Measurements from ENCODE around the gene DPM1.

DPM1 gene

DNA sequence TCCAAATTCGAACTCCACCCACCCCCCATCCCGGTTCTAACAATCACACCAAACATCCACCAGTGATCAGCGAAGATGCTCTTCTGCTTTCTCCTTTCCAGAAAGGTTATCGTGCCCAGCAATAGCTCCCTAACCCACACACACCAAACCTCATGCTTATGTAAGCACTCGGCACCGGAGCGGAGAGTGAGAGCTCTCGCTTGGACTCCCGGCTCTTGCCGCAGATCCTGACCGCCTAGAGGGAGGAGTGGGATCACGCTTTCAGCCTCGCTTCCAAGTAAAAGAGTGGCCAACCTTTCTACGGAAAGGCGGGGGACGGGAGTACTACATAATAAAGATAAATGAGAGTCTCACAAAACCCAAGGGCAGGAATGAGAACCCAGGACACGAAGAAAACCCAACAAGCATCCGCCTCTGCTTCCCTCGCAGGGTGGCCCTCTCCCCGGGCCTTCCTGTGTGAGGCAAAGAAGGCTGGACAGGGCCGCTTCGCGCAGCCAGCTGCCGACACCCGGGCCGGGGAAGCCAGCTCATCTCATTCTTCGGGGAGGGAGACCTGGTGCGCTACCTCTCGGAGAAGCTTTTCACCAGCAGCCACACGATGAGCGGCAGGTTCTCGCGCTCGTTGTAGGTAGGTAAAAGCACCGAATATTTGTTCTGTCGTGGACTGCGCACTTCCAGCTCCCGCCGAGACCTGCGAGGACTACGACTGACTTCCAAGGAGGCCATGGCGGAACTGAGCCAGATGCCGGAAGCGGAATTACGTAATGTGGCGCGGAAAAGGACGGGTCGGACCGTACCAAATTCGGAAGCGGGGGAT, at the start of gene DPM1:
Gene DPM1, minus strand, starts transcription at position 735 of the 817 bp plus-strand sequence. Its CDS starts 9 bp downstream, at position 726.
- DNase-seq, result no peak

DNA sequence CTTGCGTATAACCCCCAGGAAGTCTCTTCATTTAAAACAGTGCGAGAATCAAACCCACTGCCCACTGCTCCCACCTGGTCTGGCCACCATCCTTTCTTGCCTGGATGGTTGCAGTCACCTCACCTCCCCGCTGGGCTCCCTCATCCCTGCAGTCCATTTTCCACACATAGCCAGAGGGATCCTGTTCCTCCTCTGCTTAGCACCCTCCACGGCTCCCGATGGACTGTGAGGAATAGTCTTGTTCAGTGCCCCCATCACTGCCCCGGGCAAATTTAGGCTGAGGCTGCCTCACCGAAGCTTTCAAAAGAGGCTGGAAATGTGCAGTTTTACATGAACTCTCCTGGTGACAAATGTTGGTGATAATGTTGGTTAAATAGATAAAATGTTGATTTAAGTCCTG, 46.9 kb upstream of the DPM1 start:
- no peak for DNase-seq

DNA sequence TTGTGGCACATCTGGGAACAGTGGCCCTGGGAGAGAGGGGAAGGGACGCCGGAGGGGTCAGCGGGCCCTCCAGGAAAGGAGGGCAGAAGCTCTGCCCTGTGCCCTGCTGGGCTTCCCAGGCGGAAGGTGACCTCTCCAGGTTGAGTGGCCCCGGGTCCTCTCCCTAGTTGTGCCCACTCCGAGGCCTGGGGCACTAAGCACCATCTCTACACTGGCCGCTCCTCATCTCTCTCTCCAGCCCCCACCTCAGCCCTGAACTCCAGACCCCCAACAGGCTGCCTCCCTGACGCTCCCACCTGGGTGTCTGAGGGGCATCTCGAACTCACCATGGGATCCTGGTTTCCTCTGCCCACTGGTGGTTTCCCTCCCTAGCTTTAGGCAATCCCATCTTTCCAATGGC, 46.4 kb upstream of the DPM1 start:
- no peak for DNase-seq

GRCh38 chr20:51004305-51004727, 46.0 kb upstream of the DPM1 start:
- DNase-seq, result no peak

DNA sequence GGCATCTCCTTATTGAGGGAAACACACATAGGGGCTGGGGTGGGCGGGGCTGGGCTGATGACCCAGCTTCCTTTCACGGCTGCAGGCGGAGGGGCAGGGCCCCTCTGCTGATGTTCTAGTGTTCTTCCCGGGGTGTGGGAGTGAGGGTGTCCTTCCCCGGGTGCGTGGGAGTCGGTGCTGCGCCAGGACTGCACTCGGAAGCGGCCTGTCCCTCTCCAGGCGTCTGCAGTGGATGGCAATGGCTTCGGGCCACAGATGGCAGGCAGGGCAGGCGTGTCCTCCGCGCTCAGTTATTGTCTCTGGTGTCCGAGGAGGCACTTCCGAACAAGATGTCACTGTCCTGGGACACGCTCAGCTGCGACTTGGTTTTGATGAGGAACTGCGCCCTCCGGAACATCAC, 45.4 kb upstream of the DPM1 start:
- no peak for DNase-seq

DNA sequence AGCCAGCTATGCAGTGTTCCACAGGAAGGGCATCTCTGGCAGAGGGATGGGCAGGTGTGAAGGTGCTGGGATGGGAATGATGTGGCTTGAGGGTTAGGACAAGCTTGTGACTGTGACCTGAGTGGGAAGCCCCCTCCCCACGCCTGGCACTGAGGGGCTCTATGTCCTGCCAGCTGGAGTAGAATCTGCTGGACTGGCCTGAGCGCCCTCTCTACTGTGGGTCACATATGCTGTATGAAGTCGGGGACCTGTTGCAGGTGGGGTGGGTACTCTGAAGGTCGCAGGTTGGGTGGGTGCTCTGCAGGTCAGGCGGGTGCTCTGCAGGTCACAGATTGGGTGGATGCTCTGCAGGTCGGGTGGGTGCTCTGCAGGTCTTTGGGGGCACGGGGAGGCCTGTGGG, 44.3 kb upstream of the DPM1 start:
- no peak for DNase-seq

DNA sequence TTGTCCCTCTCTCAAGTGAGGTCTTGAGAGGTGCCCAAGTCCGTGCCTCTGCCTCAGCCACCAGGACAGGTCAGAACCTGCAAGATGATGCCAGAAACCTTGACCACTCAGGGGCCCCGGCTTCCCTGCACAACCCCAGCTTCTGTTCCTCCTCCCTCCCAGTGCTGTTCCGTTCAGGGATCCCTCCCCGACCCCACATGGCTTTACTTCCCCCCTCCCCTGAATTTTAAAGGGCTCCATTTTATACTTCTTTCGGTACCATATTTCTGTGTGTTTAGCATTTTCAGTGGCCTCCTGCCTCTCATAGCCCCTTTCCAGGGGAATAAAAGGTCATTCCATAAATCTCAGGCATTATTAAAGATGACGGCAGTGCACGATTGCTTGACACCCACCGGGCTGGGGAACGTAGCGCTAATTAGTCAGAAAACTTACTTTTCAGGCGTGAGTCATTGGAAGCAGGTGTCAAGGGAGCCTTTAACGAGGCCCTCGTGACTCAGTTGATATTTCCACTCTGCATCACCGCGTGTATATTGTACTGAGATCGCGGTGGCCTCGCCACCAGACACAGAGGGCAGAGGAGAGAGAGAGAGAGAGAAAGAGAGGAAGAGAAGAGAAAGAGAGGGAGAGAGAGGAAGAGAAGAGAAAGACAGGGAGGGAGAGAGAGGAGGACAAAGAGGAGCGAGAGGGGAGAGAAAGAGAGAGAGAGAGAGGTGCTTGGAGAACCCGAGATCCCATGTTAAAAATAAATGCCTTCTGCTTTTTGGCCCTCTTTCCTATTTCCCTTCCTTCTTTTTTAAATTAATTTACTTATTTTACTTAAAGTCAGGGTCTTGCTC, 43.3 kb upstream of the DPM1 start:
- DNase-seq, result no peak

GRCh38 chr20:50999355-50999754, 41.0 kb upstream of the DPM1 start:
- no peak for DNase-seq

DNA sequence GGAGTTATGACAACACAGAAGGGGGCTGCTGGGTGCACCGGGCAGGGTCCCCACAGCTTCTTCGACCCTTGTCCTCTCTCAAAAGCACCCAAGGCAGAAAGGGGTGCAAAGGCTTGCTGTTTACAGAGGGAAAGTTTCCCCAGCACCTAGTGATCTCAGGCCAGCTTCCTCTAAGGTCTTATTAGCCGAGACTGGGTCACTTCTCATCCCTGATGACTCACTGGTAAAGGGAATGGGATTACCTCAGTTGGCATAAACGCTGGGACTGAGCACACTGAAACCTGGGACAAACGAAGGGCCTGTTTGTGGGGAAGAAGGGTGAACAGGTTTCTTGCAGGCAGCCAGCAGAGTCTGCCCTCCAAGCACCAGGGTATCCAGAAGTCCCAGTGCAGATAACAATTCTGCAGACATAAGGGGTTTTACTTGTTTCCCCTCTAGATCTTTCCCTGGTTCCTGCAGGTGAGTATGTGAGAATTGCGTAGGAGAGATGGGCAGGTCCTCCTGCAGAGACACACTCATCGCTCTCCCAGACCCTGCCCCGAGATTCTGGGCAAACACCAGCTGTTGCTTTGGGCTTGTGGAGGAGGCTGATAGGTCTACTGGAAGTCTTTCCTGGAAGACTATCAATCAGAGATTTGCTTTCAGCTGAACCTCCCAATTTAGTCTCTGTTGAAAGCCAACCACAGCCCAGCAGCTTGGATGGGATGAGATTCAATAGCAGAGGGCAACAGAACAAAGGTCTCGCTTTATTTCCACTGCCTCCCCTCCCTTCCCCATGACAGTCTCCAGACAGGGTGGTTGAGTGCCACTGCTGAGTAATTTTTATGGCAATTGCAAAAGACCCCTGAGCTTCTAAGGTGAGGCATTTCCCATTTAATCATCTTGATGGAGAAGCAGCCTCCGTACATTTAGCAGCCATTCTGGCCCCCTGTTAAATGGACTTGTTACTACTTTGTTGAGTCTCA, 38.9 kb upstream of the DPM1 start:
- DNase-seq, result no peak

DNA sequence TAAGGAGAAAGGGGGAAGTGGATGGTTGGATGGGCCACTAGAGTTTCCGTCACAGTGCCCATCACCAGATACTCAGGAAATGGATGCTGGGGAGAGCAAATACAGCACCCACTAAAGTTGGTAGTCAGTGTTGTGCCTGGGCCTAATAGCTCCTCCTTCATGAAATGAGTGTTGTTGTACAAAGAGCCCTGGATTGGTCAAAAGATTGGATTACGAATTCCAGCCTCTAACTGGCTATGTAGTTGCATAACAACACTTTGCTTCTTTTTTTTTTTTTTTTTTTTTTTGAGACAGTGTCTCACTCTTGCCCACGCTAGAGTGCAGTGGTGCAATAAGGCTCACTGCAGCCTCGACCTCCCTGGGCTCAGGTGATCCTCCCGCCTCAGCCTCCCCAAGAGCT, 37.2 kb upstream of the DPM1 start:
- no peak for DNase-seq

GRCh38 chr20:50993876-50994275, 35.5 kb upstream of the DPM1 start:
- DNase-seq, result no peak

DNA sequence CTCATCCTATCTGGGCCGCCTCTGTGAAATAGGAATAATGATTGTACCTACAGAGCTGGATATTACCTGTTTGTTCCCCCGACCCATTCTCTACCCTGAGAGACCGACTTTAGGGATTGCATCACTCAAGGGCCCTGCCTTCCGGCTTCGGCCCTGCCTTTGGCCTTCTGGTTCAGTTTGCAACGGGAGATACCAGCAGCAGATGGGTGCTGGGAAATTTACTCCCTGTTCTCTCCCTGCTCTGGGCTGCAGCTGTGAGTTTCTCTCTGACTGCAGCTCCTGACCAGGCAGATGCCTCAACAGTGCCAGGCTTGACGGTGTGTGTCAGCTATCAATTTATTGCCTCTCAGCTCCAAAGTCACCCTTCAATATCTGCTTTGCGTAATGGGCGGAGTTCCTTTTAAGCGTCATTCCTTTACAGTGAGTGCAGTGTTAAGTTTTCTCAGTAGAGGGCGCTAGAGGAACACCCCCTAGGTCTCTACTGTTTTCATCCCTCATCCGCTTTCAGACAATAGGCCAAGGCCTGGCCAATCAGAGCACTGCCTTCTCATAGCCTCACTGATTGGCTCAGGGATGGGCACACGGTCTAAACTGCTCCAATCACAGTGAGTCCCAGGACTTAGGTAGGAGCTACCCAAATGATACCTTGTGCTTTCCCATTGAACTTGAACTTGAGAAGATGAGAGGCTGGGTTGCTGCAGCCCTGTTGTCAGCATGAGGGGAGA, 34.6 kb upstream of the DPM1 start:
- no peak for DNase-seq

- DNase-seq, result no peak
Observed at GRCh38 chr20:50992336-50992732, 34.0 kb upstream of the DPM1 start.

DNA sequence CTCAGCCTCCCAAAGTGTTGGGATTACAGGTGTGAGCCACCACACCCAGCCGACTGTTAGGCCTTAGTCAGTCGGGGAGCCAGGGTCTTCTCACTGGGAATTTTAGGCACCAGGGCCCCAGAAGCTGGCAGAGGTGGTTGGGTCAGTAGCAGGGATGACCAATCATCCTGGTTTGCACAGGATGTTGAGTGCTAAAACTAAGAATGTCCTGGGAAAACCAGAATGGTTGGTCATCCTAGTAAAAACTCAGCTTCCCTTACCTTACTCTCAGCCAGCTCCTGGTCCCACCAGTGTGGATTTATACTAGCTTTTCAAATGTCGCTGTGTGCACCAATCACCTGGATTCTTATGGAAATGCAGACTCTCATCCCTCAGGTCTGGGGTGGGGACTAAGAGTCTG, 32.7 kb upstream of the DPM1 start:
- DNase-seq, result no peak

GRCh38 chr20:50987493-50988210, 29.3 kb upstream of the DPM1 start:
- no peak for DNase-seq

DNA sequence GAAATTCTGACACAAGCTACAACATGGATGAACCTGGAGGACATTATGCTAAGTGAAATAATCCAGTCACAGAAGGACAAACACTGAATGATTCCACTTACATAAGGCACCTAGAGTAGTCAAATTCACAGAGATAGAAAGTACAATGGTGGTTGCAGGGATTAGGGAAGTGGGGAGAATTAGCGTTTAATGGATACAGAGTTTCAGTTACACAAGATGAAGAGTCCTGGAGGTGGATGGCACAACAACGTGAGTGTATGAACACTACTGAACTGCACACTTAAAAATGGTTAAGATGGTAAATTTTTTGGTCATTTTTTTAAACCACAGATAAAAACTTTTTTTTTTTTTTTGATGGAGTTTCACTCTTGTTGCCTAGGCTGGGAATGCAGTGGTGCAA, 25.0 kb upstream of the DPM1 start:
- no peak for DNase-seq

- DNase-seq, result no peak
Observed at GRCh38 chr20:50982363-50982762, 24.0 kb upstream of the DPM1 start.

- DNase-seq, result no peak
Observed at GRCh38 chr20:50981714-50982048, 23.3 kb upstream of the DPM1 start.

DNA sequence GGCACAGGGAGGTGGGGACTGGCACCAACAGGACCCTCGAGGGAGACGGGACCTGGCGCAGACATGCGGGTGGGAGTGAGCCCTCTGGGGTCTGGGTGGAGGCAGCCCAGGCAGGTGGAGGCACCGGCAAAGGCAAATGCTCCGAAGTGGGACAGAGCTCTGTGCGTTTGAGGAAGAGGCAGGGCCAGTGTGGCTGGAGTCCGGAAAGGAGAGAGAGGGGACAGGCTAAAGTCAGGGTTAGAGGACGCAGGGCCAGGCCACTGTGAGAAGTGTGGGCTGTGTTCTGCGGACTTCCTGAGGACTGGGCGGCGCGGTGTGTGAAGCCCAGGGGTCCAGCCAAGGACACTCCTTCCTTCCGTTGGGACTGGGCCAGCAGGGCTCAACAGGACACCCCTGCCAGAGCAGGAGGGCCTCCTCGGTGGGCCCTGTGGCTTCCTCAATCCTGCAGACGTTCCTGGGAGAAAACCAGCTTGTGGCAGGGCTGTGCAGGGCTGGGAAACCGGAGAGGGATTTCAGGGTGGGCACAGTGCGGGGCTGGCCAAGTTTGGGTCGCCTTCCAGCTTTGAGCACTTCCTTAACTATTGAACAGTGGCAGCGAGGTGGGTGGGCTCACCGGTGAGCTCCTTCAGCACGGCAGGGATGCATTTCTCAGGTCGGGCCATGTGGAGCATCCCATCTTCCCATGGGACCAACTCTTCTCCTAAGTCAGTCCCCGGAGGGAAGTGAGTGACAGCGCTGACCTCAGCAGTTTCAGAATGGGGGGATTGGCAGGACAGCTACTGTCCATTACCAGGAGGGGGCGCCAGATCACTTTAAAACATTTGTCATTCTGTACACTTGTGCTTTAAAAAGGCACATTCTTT, 22.8 kb upstream of the DPM1 start:
- no peak for DNase-seq

- DNase-seq, result no peak
Observed at GRCh38 chr20:50980071-50980681, 21.8 kb upstream of the DPM1 start.

Data from NCI-H2081 treated with DMSO at 0.1 percent for 48 hours (cell line).